GM19328 (cell line): Measurements from ENCODE around the gene PFKM.

Experiments
- ATAC-seq: cut with Tn5 transposase; IDR thresholded peaks from one replicate; pipeline ENCODE4 v1.9.1; 2021; ENCODE audit warnings: mild to moderate bottlenecking, moderate library complexity; ENCODE audit not compliant: unreplicated experiment

The PFKM gene

GRCh38 chr12:48119078-48119833, at the start of gene PFKM:
Gene PFKM (plus strand): TSS chr12:48119364. CDS start chr12:48122775, 3,411 bp downstream.
- peak; percentile 98 for ATAC-seq

GRCh38 chr12:48070033-48070432, 49.1 kb upstream of the PFKM start:
- ATAC-seq, result no peak

- ATAC-seq, result no peak
These were observed 48.4 kb upstream of the PFKM start for GRCh38 chr12:48070731-48071130.

GRCh38 chr12:48071808-48072207, 47.4 kb upstream of the PFKM start:
- ATAC-seq, result no peak

GRCh38 chr12:48072266-48072665, 46.9 kb upstream of the PFKM start:
- no peak for ATAC-seq

GRCh38 chr12:48074266-48074665, 44.9 kb upstream of the PFKM start:
- ATAC-seq, result no peak

- ATAC-seq, result no peak
These were observed 43.3 kb upstream of the PFKM start for GRCh38 chr12:48075832-48076231.

- ATAC-seq, result no peak
These were observed 42.1 kb upstream of the PFKM start for GRCh38 chr12:48077111-48077510.

GRCh38 chr12:48078901-48079300, 40.3 kb upstream of the PFKM start:
- no peak for ATAC-seq

- ATAC-seq, result no peak
These were observed 38.9 kb upstream of the PFKM start for GRCh38 chr12:48080285-48080684.

GRCh38 chr12:48080821-48081220, 38.3 kb upstream of the PFKM start:
- ATAC-seq, result no peak

GRCh38 chr12:48084066-48084465, 35.1 kb upstream of the PFKM start:
- no peak for ATAC-seq

GRCh38 chr12:48084841-48085460, 34.2 kb upstream of the PFKM start:
- ATAC-seq, result no peak

GRCh38 chr12:48086327-48086726, 32.8 kb upstream of the PFKM start:
- no peak for ATAC-seq

GRCh38 chr12:48092611-48093010, 26.6 kb upstream of the PFKM start:
- ATAC-seq, result no peak

GRCh38 chr12:48104531-48104930, 14.6 kb upstream of the PFKM start:
- ATAC-seq, result no peak

- ATAC-seq, result peak; percentile 15
These were observed 13.8 kb upstream of the PFKM start for GRCh38 chr12:48105321-48105866.

GRCh38 chr12:48105867-48106680, 13.1 kb upstream of the PFKM start, which contains the start of gene SENP1:
Gene SENP1 (minus strand): TSS chr12:48106079. CDS start chr12:48101472, 4,607 bp downstream.
- ATAC-seq, result peak; percentile 65

GRCh38 chr12:48106681-48107613, 12.2 kb upstream of the PFKM start:
- ATAC-seq, result no peak

- no peak for ATAC-seq
These were observed 9.7 kb upstream of the PFKM start for GRCh38 chr12:48109424-48109823.
